ENCODE data around the gene TEP1. TPM values are rescaled to one million over a fixed set of nuclear protein-coding genes. Genes with fewer than 3 reads are reported as not detected.
A peak's percentile ranks its signal among the peaks of the same experiment; 100 is the strongest.

Gene TEP1
- total RNA-seq, result 10 to 100 TPM; 23.3 to 97.4 (median 39.6) TPM

DNA sequence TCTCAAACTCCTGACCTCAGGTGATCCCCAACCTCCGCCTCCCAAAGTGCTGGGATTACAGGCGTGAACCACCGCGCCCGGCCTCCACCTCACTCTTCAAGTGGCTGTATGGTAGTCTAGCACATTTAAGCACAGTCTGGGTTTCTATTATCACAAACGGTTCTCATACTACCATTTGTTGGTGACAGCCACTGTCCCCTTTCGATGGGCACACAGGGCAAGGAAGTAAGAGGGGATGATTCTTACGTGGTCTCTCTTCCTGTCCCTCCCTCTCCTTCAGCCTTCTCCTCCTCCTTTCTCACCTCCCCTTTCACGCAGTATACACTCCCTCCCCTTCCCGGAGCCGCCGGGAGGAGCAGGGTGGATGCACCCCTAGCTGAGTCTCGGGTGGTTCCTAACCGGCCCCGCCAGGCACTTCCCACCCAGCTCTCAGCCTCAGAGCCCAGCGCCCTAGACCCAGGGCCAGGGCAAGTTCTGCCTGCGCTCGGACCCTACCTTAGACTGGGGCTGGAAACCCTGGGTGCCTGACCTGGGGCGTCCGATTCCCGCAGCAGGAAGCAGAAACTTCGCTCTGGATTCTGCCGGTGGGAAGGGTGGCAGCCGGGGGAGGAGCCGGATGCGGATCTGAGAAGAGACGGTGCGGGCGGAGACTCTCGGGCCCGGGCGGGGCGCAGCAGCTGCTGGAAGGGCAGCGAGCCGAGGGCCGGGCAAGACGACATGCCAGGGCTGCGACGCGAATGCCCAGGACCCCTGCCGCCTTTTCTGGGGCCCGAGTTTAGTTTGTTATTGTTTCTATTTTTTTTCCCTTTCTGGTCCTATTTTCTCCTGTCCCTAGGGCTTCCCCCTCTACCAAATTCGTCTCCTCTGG, at the start of gene TEP1:
TEP1 (minus strand) TSS at position 626 of the 868 bp plus-strand sequence. CDS start 5,062 bp downstream, outside the sequence.
- 0% methylated on average over 35 to 38 of the region's 43 CpGs for WGBS, 2 donors

DNA sequence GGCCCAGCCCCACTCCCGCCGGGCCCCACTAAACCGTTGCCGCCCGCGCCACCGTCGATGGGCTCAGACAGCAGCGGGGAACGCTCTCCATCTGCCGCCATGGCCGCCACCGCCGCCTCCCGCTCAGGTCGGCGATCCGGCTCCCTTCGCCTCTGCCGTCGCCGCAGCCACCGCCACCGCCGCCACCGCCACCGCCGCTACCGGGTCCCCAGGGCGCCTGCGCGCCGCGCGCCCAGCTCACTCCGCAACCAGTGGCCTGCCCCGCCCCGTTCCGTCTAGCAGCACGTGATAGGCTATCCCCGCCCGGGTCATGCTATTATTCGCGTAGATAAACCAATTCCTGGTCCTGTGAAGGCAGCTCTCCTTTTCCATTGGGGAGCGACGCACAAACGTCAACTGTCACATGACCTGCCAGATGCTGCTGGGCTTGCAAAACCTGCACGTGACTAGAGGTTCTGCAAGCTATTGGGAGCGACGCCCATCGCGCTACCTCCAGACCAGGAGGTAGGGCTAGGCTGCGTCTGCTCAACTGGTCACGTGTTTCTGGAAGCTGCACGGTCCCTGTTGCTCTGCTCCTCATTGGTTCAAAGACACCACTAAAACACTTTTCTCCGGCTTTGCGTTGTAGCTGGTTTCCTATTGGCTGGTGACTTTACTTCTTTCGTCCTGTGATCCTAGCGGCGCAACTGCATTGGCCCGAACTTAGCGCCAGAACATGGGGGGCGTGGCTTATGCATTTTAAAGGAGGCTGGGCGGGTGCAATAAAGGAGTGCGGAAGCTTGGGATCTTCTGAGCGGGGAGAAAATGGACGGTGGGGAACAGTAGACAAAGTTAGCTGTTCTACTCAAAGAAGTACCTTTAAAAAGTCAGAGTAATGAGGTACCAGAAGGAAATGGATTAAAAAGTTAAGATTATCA, 48.2 kb upstream of the TEP1 start, which contains the start of gene PIP4P1:
PIP4P1 (minus strand) TSS at position 210 of the 917 bp plus-strand sequence; CDS start at position 101, 109 bp downstream.
- Histone ChIP-seq H3K27me3 (no peaks in the 10 kb centered on the region), H3K36me3 (peaks cover 8 to 36% (median 30%) of the 10 kb centered on the region in 4 donors), H3K9me3 (no peaks in the 10 kb centered on the region), H3K4me3 (peak within 1 kb of the TSS; percentile 80 to 98 (median 92)), H3K4me1 (peaks cover 13 to 41% (median 26%) of the 10 kb centered on the region in 4 donors), H3K27ac (peak within 1 kb of the TSS; percentile 86 to 99 (median 96))
- peak; percentile 99 to 100 for DNase-seq
- 1% methylated on average over 29 to 46 of the region's 67 CpGs for WGBS, 2 donors
- TF ChIP-seq POLR2AphosphoS5 (IDR thresholded peaks at IDR 0.05) (peak; percentile 83 to 87), EP300 (IDR thresholded peaks at IDR 0.05) (peak in 1 of 4 donors; percentile 59), POLR2A (IDR thresholded peaks at IDR 0.05) (peak in 3 of 4 donors; percentile 91 to 96 (median 92))
- TF ChIP-seq, protein P1, sequence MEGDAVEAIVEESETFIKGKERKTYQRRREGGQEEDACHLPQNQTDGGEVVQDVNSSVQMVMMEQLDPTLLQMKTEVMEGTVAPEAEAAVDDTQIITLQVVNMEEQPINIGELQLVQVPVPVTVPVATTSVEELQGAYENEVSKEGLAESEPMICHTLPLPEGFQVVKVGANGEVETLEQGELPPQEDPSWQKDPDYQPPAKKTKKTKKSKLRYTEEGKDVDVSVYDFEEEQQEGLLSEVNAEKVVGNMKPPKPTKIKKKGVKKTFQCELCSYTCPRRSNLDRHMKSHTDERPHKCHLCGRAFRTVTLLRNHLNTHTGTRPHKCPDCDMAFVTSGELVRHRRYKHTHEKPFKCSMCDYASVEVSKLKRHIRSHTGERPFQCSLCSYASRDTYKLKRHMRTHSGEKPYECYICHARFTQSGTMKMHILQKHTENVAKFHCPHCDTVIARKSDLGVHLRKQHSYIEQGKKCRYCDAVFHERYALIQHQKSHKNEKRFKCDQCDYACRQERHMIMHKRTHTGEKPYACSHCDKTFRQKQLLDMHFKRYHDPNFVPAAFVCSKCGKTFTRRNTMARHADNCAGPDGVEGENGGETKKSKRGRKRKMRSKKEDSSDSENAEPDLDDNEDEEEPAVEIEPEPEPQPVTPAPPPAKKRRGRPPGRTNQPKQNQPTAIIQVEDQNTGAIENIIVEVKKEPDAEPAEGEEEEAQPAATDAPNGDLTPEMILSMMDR (IDR thresholded peaks at IDR 0.05), result peak in 4 of 6 experiments; percentile 11 to 22 (median 16)
- ATAC-seq (ENCODE audit: low FRiP score in 2 of 2), result peak; percentile 98 to 99

More for the DNA sequence above, at the start of gene TEP1:
- Histone ChIP-seq H3K27ac (peak within 1 kb of the TSS; percentile 92 to 98 (median 98)), H3K27me3 (no peaks in the 10 kb centered on the region), H3K4me1 (peaks cover 14 to 26% (median 19%) of the 10 kb centered on the region in 4 donors), H3K9me3 (no peaks in the 10 kb centered on the region), H3K4me3 (peak within 1 kb of the TSS; percentile 54 to 80 (median 76)), H3K36me3 (peaks cover 0 to 8% (median 5%) of the 10 kb centered on the region in 4 donors)
- DNase-seq (peak; percentile 93 to 96), ATAC-seq (ENCODE audit: low FRiP score in 2 of 2) (peak; percentile 97 to 98)
- TF ChIP-seq EP300 (IDR thresholded peaks at IDR 0.05) (peak in 1 of 4 donors; percentile 31), POLR2A (IDR thresholded peaks at IDR 0.05) (peak in 3 of 4 donors; percentile 14 to 90 (median 78)), POLR2AphosphoS5 (IDR thresholded peaks at IDR 0.05) (peak; percentile 71 to 82)
- TF ChIP-seq, protein P1 (IDR thresholded peaks at IDR 0.05), result peak in 2 of 6 experiments; percentile 9 to 27

DNA sequence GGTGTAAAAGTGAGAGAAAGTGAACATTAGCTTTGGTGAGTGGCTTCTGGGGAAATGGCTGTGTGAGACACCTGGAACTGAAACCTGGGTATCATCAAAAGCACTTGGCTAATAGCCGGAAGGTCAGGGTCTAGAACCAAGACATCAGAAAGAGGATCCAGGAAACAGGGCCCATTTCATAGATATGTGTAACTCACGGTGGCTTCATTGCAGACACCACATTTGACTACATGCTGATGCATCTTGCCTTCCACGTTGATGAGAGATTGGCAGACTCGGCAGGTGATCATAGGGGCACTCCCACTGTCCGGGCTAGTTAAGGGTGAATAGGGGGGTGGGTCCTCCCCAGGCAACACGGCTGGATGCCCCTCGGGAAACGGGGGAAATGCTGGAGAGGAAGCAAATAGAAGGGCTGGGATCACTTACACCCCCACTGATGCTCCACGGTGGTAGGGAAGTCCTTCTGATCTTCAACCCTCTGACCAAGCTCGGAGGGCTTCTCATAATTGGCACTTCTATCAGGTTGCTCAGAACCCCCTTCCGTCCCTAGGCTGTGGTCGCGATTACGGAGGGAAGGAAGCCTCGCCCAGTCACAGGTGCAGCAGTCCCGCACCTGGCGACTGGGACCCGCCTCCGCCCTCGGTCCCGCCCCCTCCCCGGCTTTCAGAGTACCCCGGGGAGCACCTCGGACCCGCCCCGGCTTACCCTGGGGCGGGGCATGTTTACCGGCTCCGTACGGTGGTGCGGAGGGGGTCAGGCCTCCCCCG, 47.3 kb upstream of the TEP1 start:
- Histone ChIP-seq H3K4me1 (peaks cover 21 to 50% (median 34%) of the 10 kb centered on the region in 4 donors), H3K27ac (peak overlapping the region; percentile 86 to 99 (median 96)), H3K4me3 (peak overlapping the region; percentile 80 to 98 (median 92)), H3K9me3 (no peaks in the 10 kb centered on the region), H3K36me3 (peaks cover 8 to 39% (median 30%) of the 10 kb centered on the region in 4 donors), H3K27me3 (no peaks in the 10 kb centered on the region)
- no peak for TF ChIP-seq POLR2A (IDR thresholded peaks at IDR 0.05)
- TF ChIP-seq, protein P1 (IDR thresholded peaks at IDR 0.05), result no peak
- 3 to 16% methylated on average over 8 to 30 of the region's 32 CpGs for WGBS, 2 donors
- ATAC-seq (ENCODE audit: low FRiP score in 2 of 2), result peak in 1 of 2 donors; percentile 31
- DNase-seq, result peak in 1 of 2 donors; percentile 66

Measured in upper lobe of left lung (tissue), 6 donors.